ENCODE data around the gene SPTLC3.

SPTLC3 gene

GRCh38 chr20:12965212-12965869 lies 43.4 kb upstream of the SPTLC3 start:
- Histone ChIP-seq H2BK12ac (ENCODE audit: low read length in 2 of 2) (peak overlapping the region in 1 of 2 experiments; percentile 55), H3K4me1 (ENCODE audit: control insufficient read depth, insufficient read depth, low read depth, low read length) (peaks cover 4% of the 10 kb centered on the region), H3K4me2 (ENCODE audit: low read length, poor library complexity, severe bottlenecking) (no peak overlapping the region), H3K27me3 (ENCODE audit: control insufficient read depth in 1 of 2, insufficient read depth in 1 of 2, low read length in 2 of 2) (no peaks in the 10 kb centered on the region), H2BK5ac (ENCODE audit: low read depth, low read length, poor library complexity, severe bottlenecking) (no peak overlapping the region), H4K91ac (ENCODE audit: low read length) (no peak overlapping the region), H3K23ac (ENCODE audit: low read length in 2 of 2) (no peak overlapping the region), H4K8ac (ENCODE audit: low read length) (no peak overlapping the region), H3K27ac (ENCODE audit: low read length, poor library complexity, severe bottlenecking) (no peak overlapping the region), H2AK5ac (ENCODE audit: low read length, severe bottlenecking) (no peak overlapping the region), H3K4ac (ENCODE audit: low read depth in 1 of 2, low read length in 2 of 2) (no peak overlapping the region), H3K9me3 (ENCODE audit: control insufficient read depth, low read length) (no peaks in the 10 kb centered on the region), H3K36me3 (ENCODE audit: control insufficient read depth in 1 of 2, insufficient read depth in 2 of 2, low read depth in 1 of 2, low read length in 2 of 2) (no peaks in the 10 kb centered on the region), H3K4me3 (ENCODE audit: insufficient read depth in 1 of 2, low read depth in 1 of 2, low read length in 2 of 2) (no peak overlapping the region), H3K79me1 (replicated peaks; ENCODE audit: low read length, poor library complexity, severe bottlenecking) (no peaks in the 10 kb centered on the region), H3K9ac (ENCODE audit: low read length) (no peak overlapping the region), H3K18ac (ENCODE audit: low read depth in 1 of 2, low read length in 2 of 2) (no peak overlapping the region), H2BK15ac (ENCODE audit: low read depth, poor library complexity, severe bottlenecking) (no peak overlapping the region), H3K14ac (ENCODE audit: low read length in 2 of 2) (no peak overlapping the region), H2BK120ac (ENCODE audit: low read depth, low read length) (no peak overlapping the region), H2AFZ (ENCODE audit: low read depth, low read length) (no peak overlapping the region)
- DNase-seq, result peak; percentile 33

GRCh38 chr20:12965870-12966251 lies 42.9 kb upstream of the SPTLC3 start:
- H2AFZ ChIP-seq (ENCODE audit: low read depth, low read length), result no peak overlapping the region
- no peak overlapping the region for H3K18ac ChIP-seq (ENCODE audit: low read depth in 1 of 2, low read length in 2 of 2)
- H3K14ac ChIP-seq (ENCODE audit: low read length in 2 of 2), result no peak overlapping the region
- H3K27me3 ChIP-seq (ENCODE audit: control insufficient read depth in 1 of 2, insufficient read depth in 1 of 2, low read length in 2 of 2), result no peaks in the 10 kb centered on the region
- no peak overlapping the region for H3K9ac ChIP-seq (ENCODE audit: low read length)
- no peak overlapping the region for H2BK12ac ChIP-seq (ENCODE audit: low read length in 2 of 2)
- no peak overlapping the region for H4K91ac ChIP-seq (ENCODE audit: low read length)
- no peak for DNase-seq
- H3K4me3 ChIP-seq (ENCODE audit: insufficient read depth in 1 of 2, low read depth in 1 of 2, low read length in 2 of 2), result no peak overlapping the region
- no peak overlapping the region for H3K4ac ChIP-seq (ENCODE audit: low read depth in 1 of 2, low read length in 2 of 2)
- H3K27ac ChIP-seq (ENCODE audit: low read length, poor library complexity, severe bottlenecking), result no peak overlapping the region
- no peaks in the 10 kb centered on the region for H3K79me1 ChIP-seq (replicated peaks; ENCODE audit: low read length, poor library complexity, severe bottlenecking)
- WGBS, result 92% methylated on average over 4 of the region's 4 CpGs
- H2BK5ac ChIP-seq (ENCODE audit: low read depth, low read length, poor library complexity, severe bottlenecking), result no peak overlapping the region
- peaks cover 7% of the 10 kb centered on the region for H3K4me1 ChIP-seq (ENCODE audit: control insufficient read depth, insufficient read depth, low read depth, low read length)
- no peak overlapping the region for H2BK120ac ChIP-seq (ENCODE audit: low read depth, low read length)
- no peak overlapping the region for H3K23ac ChIP-seq (ENCODE audit: low read length in 2 of 2)
- H3K9me3 ChIP-seq (ENCODE audit: control insufficient read depth, low read length), result no peaks in the 10 kb centered on the region
- no peak overlapping the region for H4K8ac ChIP-seq (ENCODE audit: low read length)
- no peak overlapping the region for H3K4me2 ChIP-seq (ENCODE audit: low read length, poor library complexity, severe bottlenecking)
- peak overlapping the region; percentile 33 for H2AK5ac ChIP-seq (ENCODE audit: low read length, severe bottlenecking)
- H2BK15ac ChIP-seq (ENCODE audit: low read depth, poor library complexity, severe bottlenecking), result no peak overlapping the region
- H3K36me3 ChIP-seq (ENCODE audit: control insufficient read depth in 1 of 2, insufficient read depth in 2 of 2, low read depth in 1 of 2, low read length in 2 of 2), result no peaks in the 10 kb centered on the region

GRCh38 chr20:12966468-12967085 lies 42.2 kb upstream of the SPTLC3 start:
- Histone ChIP-seq H3K14ac (ENCODE audit: low read length in 2 of 2) (no peak overlapping the region), H3K4me1 (ENCODE audit: control insufficient read depth, insufficient read depth, low read depth, low read length) (peaks cover 6% of the 10 kb centered on the region), H2BK15ac (ENCODE audit: low read depth, poor library complexity, severe bottlenecking) (no peak overlapping the region), H3K27ac (ENCODE audit: low read length, poor library complexity, severe bottlenecking) (no peak overlapping the region), H3K4ac (ENCODE audit: low read depth in 1 of 2, low read length in 2 of 2) (no peak overlapping the region), H2BK5ac (ENCODE audit: low read depth, low read length, poor library complexity, severe bottlenecking) (no peak overlapping the region), H2BK12ac (ENCODE audit: low read length in 2 of 2) (no peak overlapping the region), H4K8ac (ENCODE audit: low read length) (no peak overlapping the region), H4K91ac (ENCODE audit: low read length) (no peak overlapping the region), H3K4me2 (ENCODE audit: low read length, poor library complexity, severe bottlenecking) (no peak overlapping the region), H2AFZ (ENCODE audit: low read depth, low read length) (no peak overlapping the region), H3K79me1 (replicated peaks; ENCODE audit: low read length, poor library complexity, severe bottlenecking) (no peaks in the 10 kb centered on the region), H3K27me3 (ENCODE audit: control insufficient read depth in 1 of 2, insufficient read depth in 1 of 2, low read length in 2 of 2) (no peaks in the 10 kb centered on the region), H2AK5ac (ENCODE audit: low read length, severe bottlenecking) (no peak overlapping the region), H3K36me3 (ENCODE audit: control insufficient read depth in 1 of 2, insufficient read depth in 2 of 2, low read depth in 1 of 2, low read length in 2 of 2) (no peaks in the 10 kb centered on the region), H3K9me3 (ENCODE audit: control insufficient read depth, low read length) (no peaks in the 10 kb centered on the region), H3K9ac (ENCODE audit: low read length) (no peak overlapping the region), H3K18ac (ENCODE audit: low read depth in 1 of 2, low read length in 2 of 2) (no peak overlapping the region), H2BK120ac (ENCODE audit: low read depth, low read length) (no peak overlapping the region), H3K4me3 (ENCODE audit: insufficient read depth in 1 of 2, low read depth in 1 of 2, low read length in 2 of 2) (no peak overlapping the region), H3K23ac (ENCODE audit: low read length in 2 of 2) (no peak overlapping the region)
- WGBS, result no CpG with 5 or more reads among the region's 1 CpG
- peak; percentile 67 for DNase-seq

- H3K4me1 ChIP-seq (ENCODE audit: control insufficient read depth, insufficient read depth, low read depth, low read length), result peaks cover 6% of the 10 kb centered on the region
- H3K18ac ChIP-seq (ENCODE audit: low read depth in 1 of 2, low read length in 2 of 2), result no peak overlapping the region
- H3K23ac ChIP-seq (ENCODE audit: low read length in 2 of 2), result no peak overlapping the region
- DNase-seq, result no peak
- no peak overlapping the region for H2BK15ac ChIP-seq (ENCODE audit: low read depth, poor library complexity, severe bottlenecking)
- H3K36me3 ChIP-seq (ENCODE audit: control insufficient read depth in 1 of 2, insufficient read depth in 2 of 2, low read depth in 1 of 2, low read length in 2 of 2), result no peaks in the 10 kb centered on the region
- H2BK12ac ChIP-seq (ENCODE audit: low read length in 2 of 2), result no peak overlapping the region
- H2AFZ ChIP-seq (ENCODE audit: low read depth, low read length), result no peak overlapping the region
- no peaks in the 10 kb centered on the region for H3K27me3 ChIP-seq (ENCODE audit: control insufficient read depth in 1 of 2, insufficient read depth in 1 of 2, low read length in 2 of 2)
- no peak overlapping the region for H3K4me2 ChIP-seq (ENCODE audit: low read length, poor library complexity, severe bottlenecking)
- peak overlapping the region in 1 of 2 experiments; percentile 48 for H3K4me3 ChIP-seq (ENCODE audit: insufficient read depth in 1 of 2, low read depth in 1 of 2, low read length in 2 of 2)
- H3K14ac ChIP-seq (ENCODE audit: low read length in 2 of 2), result no peak overlapping the region
- no peak overlapping the region for H3K9ac ChIP-seq (ENCODE audit: low read length)
- no peak overlapping the region for H2AK5ac ChIP-seq (ENCODE audit: low read length, severe bottlenecking)
- H2BK120ac ChIP-seq (ENCODE audit: low read depth, low read length), result no peak overlapping the region
- no peak overlapping the region for H2BK5ac ChIP-seq (ENCODE audit: low read depth, low read length, poor library complexity, severe bottlenecking)
- no peak overlapping the region for H4K91ac ChIP-seq (ENCODE audit: low read length)
- H3K27ac ChIP-seq (ENCODE audit: low read length, poor library complexity, severe bottlenecking), result no peak overlapping the region
- H3K4ac ChIP-seq (ENCODE audit: low read depth in 1 of 2, low read length in 2 of 2), result no peak overlapping the region
- H3K79me1 ChIP-seq (replicated peaks; ENCODE audit: low read length, poor library complexity, severe bottlenecking), result no peaks in the 10 kb centered on the region
- no peak overlapping the region for H4K8ac ChIP-seq (ENCODE audit: low read length)
- no peaks in the 10 kb centered on the region for H3K9me3 ChIP-seq (ENCODE audit: control insufficient read depth, low read length)
These were observed 40.8 kb upstream of the SPTLC3 start for GRCh38 chr20:12967932-12968331.
